HG02870 (cell line): ENCODE results near the gene PTPN13.

Experiments
- ATAC-seq: cut with Tn5 transposase; IDR thresholded peaks from one replicate; pipeline ENCODE4 v1.9.1; 2021; ENCODE audit warnings: mild to moderate bottlenecking, moderate library complexity; ENCODE audit not compliant: unreplicated experiment

The PTPN13 gene

GRCh38 chr4:86593688-86594558, at the start of gene PTPN13:
Gene PTPN13 (plus strand): TSS chr4:86594315. CDS start chr4:86635257, 40,942 bp downstream.
- ATAC-seq: peak; percentile 97

GRCh38 chr4:86547140-86547539, 47.0 kb upstream of the PTPN13 start:
- ATAC-seq: no peak

GRCh38 chr4:86549163-86549788, 44.8 kb upstream of the PTPN13 start:
- no peak for ATAC-seq

GRCh38 chr4:86551387-86551786, 42.7 kb upstream of the PTPN13 start:
- no peak for ATAC-seq

- ATAC-seq: no peak
Observed at GRCh38 chr4:86554646-86555045, 39.5 kb upstream of the PTPN13 start.

GRCh38 chr4:86556791-86557415, 37.2 kb upstream of the PTPN13 start:
- peak; percentile 35 for ATAC-seq

GRCh38 chr4:86557526-86557925, 36.6 kb upstream of the PTPN13 start:
- ATAC-seq: peak; percentile 95

GRCh38 chr4:86558258-86558657, 35.9 kb upstream of the PTPN13 start:
- no peak for ATAC-seq

- no peak for ATAC-seq
Observed at GRCh38 chr4:86558797-86559196, 35.3 kb upstream of the PTPN13 start.

- no peak for ATAC-seq
Observed at GRCh38 chr4:86560447-86560846, 33.7 kb upstream of the PTPN13 start.

GRCh38 chr4:86561256-86561655, 32.9 kb upstream of the PTPN13 start:
- ATAC-seq: no peak

- no peak for ATAC-seq
Observed at GRCh38 chr4:86563416-86563815, 30.7 kb upstream of the PTPN13 start.

- ATAC-seq: peak; percentile 44
Observed at GRCh38 chr4:86564795-86565194, 29.3 kb upstream of the PTPN13 start.

GRCh38 chr4:86565651-86566050, 28.5 kb upstream of the PTPN13 start:
- no peak for ATAC-seq

- peak; percentile 71 for ATAC-seq
Observed at GRCh38 chr4:86569103-86569870, 24.8 kb upstream of the PTPN13 start.

GRCh38 chr4:86579941-86580340, 14.2 kb upstream of the PTPN13 start:
- no peak for ATAC-seq

GRCh38 chr4:86582410-86582809, 11.7 kb upstream of the PTPN13 start:
- no peak for ATAC-seq

GRCh38 chr4:86586160-86586572, 7.9 kb upstream of the PTPN13 start:
- no peak for ATAC-seq

- no peak for ATAC-seq
Observed at GRCh38 chr4:86586626-86587380, 7.3 kb upstream of the PTPN13 start.

GRCh38 chr4:86587381-86588140, 6.6 kb upstream of the PTPN13 start:
- ATAC-seq: no peak
